Endothelial cell of umbilical vein (primary cell): Measurements from ENCODE around the gene XPO6. TPM values are rescaled to one million over a fixed set of nuclear protein-coding genes. Genes with fewer than 3 reads are reported as not detected.

Experiments
- BruUV-seq: library from RNA; stranded (reverse); fragments of 400-500 nt; replicated peaks from 2 replicates; lab custom pipeline; 2021; lab: Mats Ljungman, UMichigan
- CTCF ChIA-PET: fragments of 300-600, 350-600 bp; sonication (Branson Sonifier 250); formaldehyde crosslinking; loops from one replicate; lab custom pipeline; 2021; ENCODE audit warnings: antibody characterized with exemption, inconsistent platforms; lab: Charles Lee
- POLR2A ChIA-PET: fragments of 300-600, 350-600 bp; sonication (Branson Sonifier 250); formaldehyde crosslinking; loops from one replicate; lab custom pipeline; 2021; ENCODE audit warnings: antibody characterized with exemption, inconsistent platforms; lab: Charles Lee
- DNase-seq: peaks from one replicate; pipeline ENCODE4 v3.0.0-alpha.2; 2011; ENCODE audit warnings: low read depth, low spot score
- FAIRE-seq: peaks from 2 replicates; lab custom pipeline; 2011; peaks lifted over from hg19 to GRCh38; lab: Jason Lieb, UNC
- H2AFZ ChIP-seq: 2 replicates; pipeline ENCODE4 v1.6.0; 2012; ENCODE audit warnings: low read depth, low read length, control low read depth, inconsistent platforms
- H3K27ac ChIP-seq: 2 replicates; pipeline ENCODE4 v1.5.1; 2011; ENCODE audit warnings: low read depth, mild to moderate bottlenecking, control low read depth, low read length, moderate library complexity; ENCODE audit not compliant: insufficient read depth
- H3K27me3 ChIP-seq, 2 experiments: 2 replicates each; pipeline versions ENCODE4 v1.6.0 to v1.6.1; 2011; ENCODE audit warnings: low read length in 2 of 2, mixed read lengths in 1 of 2; ENCODE audit not compliant: control insufficient read depth in 2 of 2, insufficient read depth in 2 of 2
- H3K36me3 ChIP-seq, 2 experiments: 2 replicates in 1 of 2; 3 replicates in 1 of 2; pipeline ENCODE4 v1.5.1; 2011; ENCODE audit warnings: low read length in 2 of 2, mild to moderate bottlenecking in 1 of 2, moderate library complexity in 1 of 2; ENCODE audit not compliant: control insufficient read depth in 2 of 2, insufficient read depth in 2 of 2; ENCODE audit errors: extremely low read depth in 1 of 2
- H3K4me1 ChIP-seq: 3 replicates; pipeline ENCODE4 v1.5.1; 2011; ENCODE audit warnings: mild to moderate bottlenecking, low read length; ENCODE audit not compliant: control insufficient read depth, insufficient read depth; ENCODE audit errors: extremely low read depth
- H3K4me2 ChIP-seq: 2 replicates; pipeline ENCODE4 v1.6.1; 2011; ENCODE audit warnings: low read length, control low read depth, mixed read lengths; ENCODE audit not compliant: insufficient read depth
- H3K4me3 ChIP-seq, 3 experiments: fragments of 200-600 bp in 1 of 3; sonication (generic), shearing (Covaris generic) in 1 of 3; replicated peaks in 1 of 3; 2 replicates each; pipeline ENCODE4 v1.5.1; 2011 to 2016; ENCODE audit warnings: control low read depth in 3 of 3, low read length in 3 of 3, mild to moderate bottlenecking in 2 of 3, inconsistent platforms in 1 of 3, low read depth in 1 of 3, moderate library complexity in 1 of 3; ENCODE audit not compliant: insufficient read depth in 1 of 3
- H3K79me2 ChIP-seq: 2 replicates; pipeline ENCODE4 v1.6.0; 2012; ENCODE audit warnings: low read length, inconsistent platforms; ENCODE audit not compliant: control insufficient read depth, insufficient read depth
- H3K9ac ChIP-seq: replicated peaks from 2 replicates; pipeline ENCODE3; 2011; ENCODE audit warnings: low read length, control low read depth; ENCODE audit not compliant: insufficient read depth; ENCODE audit errors: extremely low read depth
- H3K9me1 ChIP-seq: replicated peaks from 3 replicates; pipeline ENCODE4 v1.6.0; 2011; ENCODE audit warnings: mild to moderate bottlenecking, low read length; ENCODE audit not compliant: control insufficient read depth, insufficient read depth; ENCODE audit errors: extremely low read depth
- H3K9me3 ChIP-seq: replicated peaks from 2 replicates; pipeline ENCODE4 v1.5.1; 2012; ENCODE audit warnings: low read length, inconsistent platforms; ENCODE audit not compliant: control insufficient read depth, insufficient read depth
- H4K20me1 ChIP-seq: replicated peaks from 2 replicates; pipeline ENCODE3; 2011; ENCODE audit warnings: mild to moderate bottlenecking, low read length; ENCODE audit not compliant: control insufficient read depth, insufficient read depth; ENCODE audit errors: extremely low read depth
- EZH2 ChIP-seq: IDR thresholded peaks from 2 replicates; pipeline ENCODE4 v1.6.1; 2012; ENCODE audit warnings: borderline replicate concordance, low read depth, mild to moderate bottlenecking, moderate library complexity, low read length, inconsistent platforms; ENCODE audit not compliant: severe bottlenecking
- FOS ChIP-seq: IDR thresholded peaks from 2 replicates; pipeline ENCODE4 v1.6.1; 2011; ENCODE audit warnings: mild to moderate bottlenecking, low read length, moderate library complexity, borderline replicate concordance; ENCODE audit not compliant: insufficient read depth
- GATA2 ChIP-seq: IDR thresholded peaks from 2 replicates; pipeline ENCODE4 v1.7.0; 2011; ENCODE audit warnings: low read depth, mild to moderate bottlenecking, moderate library complexity, mixed read lengths, low read length; ENCODE audit not compliant: insufficient read length, insufficient read depth
- JUN ChIP-seq: IDR thresholded peaks from 2 replicates; pipeline ENCODE4 v1.6.1; 2011; ENCODE audit warnings: borderline replicate concordance, low read depth; ENCODE audit not compliant: insufficient read length, insufficient read depth
- MAX ChIP-seq: IDR thresholded peaks from 2 replicates; pipeline ENCODE4 v1.6.1; 2011; ENCODE audit not compliant: insufficient read depth, insufficient read length
- MYC ChIP-seq: IDR thresholded peaks from one replicate; pipeline ENCODE4 v1.6.1; 2011; ENCODE audit warnings: mild to moderate bottlenecking, low read depth, low read length
- POLR2A ChIP-seq: IDR thresholded peaks from 2 replicates; pipeline ENCODE4 v1.6.1; 2012; ENCODE audit warnings: low read depth, mild to moderate bottlenecking, control low read depth, low read length
- POLR2AphosphoS5 ChIP-seq: IDR thresholded peaks from 2 replicates; pipeline ENCODE4 v1.6.1; 2012; ENCODE audit warnings: low read depth, mild to moderate bottlenecking, control low read depth, low read length, moderate library complexity; ENCODE audit not compliant: insufficient read depth
- dilution Hi-C: fragments of 300-500 bp; cut with MboI; formaldehyde crosslinking; loops from one replicate; pipeline ENCODE4 v1.15.0; 2019; ENCODE audit warnings: low sequenced_read_pairs; ENCODE audit not compliant: extremely low pct_ligation_motif_present
- intact Hi-C: fragments of 100-400 bp; cut with micrococcal nuclease; formaldehyde crosslinking; loops from one replicate; pipeline ENCODE4 v1.10.0; 2022
- polyA plus RNA-seq, 4 experiments: library from polyadenylated mRNA; depleted of rRNA in 3 of 4; stranded (reverse) in 3 of 4; unstranded in 1 of 4; fragments of >200 nt; gene quantifications; 2 replicates each; pipeline versions ENCODE4 v1.2.1 to v1.2.3, GENCODE V29; 2011 to 2012; ENCODE audit warnings: missing spikeins in 1 of 4
- total RNA-seq: library from RNA; stranded (reverse); gene quantifications from 2 replicates; pipeline ENCODE4 v1.2.3, GENCODE V29; 2021
- TF ChIP-seq, protein P1 (sequence below), 2 donors: IDR thresholded peaks; 1 replicate in 1 of 2; 2 replicates in 1 of 2; pipeline ENCODE4 v1.5.1; 2011; ENCODE audit warnings: low read length in 2 of 2, mild to moderate bottlenecking in 2 of 2, moderate library complexity in 2 of 2, control low read depth in 1 of 2, inconsistent platforms in 1 of 2, low read depth in 1 of 2; ENCODE audit not compliant: insufficient read depth in 1 of 2; ENCODE audit errors: extremely low read depth in 1 of 2

Gene XPO6
- total and polyA plus RNA-seq, 2 donors (not counting 3 experiments of a cell fraction or from before 2014, with no cell fraction given), result 170 to 272 TPM

GRCh38 chr16:28180655-28181460, 30.9 kb downstream of the XPO6 start:
- DNase-seq, result peak; percentile 67
- Histone ChIP-seq H2AFZ (no peak overlapping the region), H3K27me3 (no peaks in the 10 kb centered on the region), H3K9me3 (no peaks in the 10 kb centered on the region), H3K9ac (no peak overlapping the region), H3K36me3 (peaks cover 3 to 4% of the 10 kb centered on the region in 2 experiments), H3K79me2 (peaks cover 97% of the 10 kb centered on the region), H3K4me1 (peaks cover 22% of the 10 kb centered on the region), H3K4me2 (no peak overlapping the region), H3K4me3 (no peak overlapping the region), H3K9me1 (no peaks in the 10 kb centered on the region), H3K27ac (peak overlapping the region; percentile 24), H4K20me1 (peaks cover 2% of the 10 kb centered on the region)
- TF ChIP-seq JUN (no peak), POLR2AphosphoS5 (no peak), MYC (no peak), EZH2 (no peak), GATA2 (no peak), POLR2A (no peak), FOS (no peak), MAX (no peak)
- TF ChIP-seq, protein P1, sequence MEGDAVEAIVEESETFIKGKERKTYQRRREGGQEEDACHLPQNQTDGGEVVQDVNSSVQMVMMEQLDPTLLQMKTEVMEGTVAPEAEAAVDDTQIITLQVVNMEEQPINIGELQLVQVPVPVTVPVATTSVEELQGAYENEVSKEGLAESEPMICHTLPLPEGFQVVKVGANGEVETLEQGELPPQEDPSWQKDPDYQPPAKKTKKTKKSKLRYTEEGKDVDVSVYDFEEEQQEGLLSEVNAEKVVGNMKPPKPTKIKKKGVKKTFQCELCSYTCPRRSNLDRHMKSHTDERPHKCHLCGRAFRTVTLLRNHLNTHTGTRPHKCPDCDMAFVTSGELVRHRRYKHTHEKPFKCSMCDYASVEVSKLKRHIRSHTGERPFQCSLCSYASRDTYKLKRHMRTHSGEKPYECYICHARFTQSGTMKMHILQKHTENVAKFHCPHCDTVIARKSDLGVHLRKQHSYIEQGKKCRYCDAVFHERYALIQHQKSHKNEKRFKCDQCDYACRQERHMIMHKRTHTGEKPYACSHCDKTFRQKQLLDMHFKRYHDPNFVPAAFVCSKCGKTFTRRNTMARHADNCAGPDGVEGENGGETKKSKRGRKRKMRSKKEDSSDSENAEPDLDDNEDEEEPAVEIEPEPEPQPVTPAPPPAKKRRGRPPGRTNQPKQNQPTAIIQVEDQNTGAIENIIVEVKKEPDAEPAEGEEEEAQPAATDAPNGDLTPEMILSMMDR (IDR thresholded peaks at IDR 0.05; ENCODE audit: extremely low read depth in 1 of 2, insufficient read depth in 1 of 2, low read depth in 1 of 2, low read length in 2 of 2), result no peak
- POLR2A ChIA-PET, result no interaction called here
- intact Hi-C loops, result loop anchor here (2.0 kb wide), 1 partner anchor 30 kb away; the partner anchor contains the start of gene XPO6
- BruUV-seq, result no TSS peak
- CTCF ChIA-PET, result interaction anchor here (1.0 to 1.8 kb wide), 7 partner anchors 9 to 37 kb away, joined by 3 to 6 read pairs (median 4); no protein-coding TSS in a partner anchor
- FAIRE-seq, result no peak
- dilution Hi-C loops, result no loop called here
